ENCODE results near the gene CUL4A.

DNA sequence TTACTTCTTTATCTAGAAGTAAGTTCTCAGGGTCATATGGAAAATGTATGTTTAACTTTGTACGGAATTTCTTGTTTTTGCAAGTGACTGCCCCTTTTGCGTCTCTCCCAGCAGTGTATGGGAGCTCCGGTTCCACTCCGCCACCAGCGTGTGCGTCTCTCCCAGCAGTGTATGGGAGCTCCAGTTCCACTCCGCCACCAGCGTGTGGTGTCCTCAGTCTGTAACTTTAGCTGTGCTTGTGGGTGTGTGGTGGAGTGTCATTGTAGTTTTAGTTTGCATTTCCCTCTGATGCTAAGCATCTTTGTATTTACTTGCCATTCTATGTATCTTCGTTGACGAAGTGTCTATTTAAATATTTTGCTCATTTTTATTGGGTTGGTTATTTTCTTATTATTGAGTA is 2.4 kb downstream of the CUL4A start:
- TF ChIP-seq CTCF (IDR thresholded peaks at IDR 0.05; ENCODE audit: borderline replicate concordance, extremely low read depth, low read length, poor library complexity, severe bottlenecking) = peak; percentile 57
- no peak for TF ChIP-seq EZH2 (IDR thresholded peaks at IDR 0.05; ENCODE audit: borderline replicate concordance, low read depth, low read length, severe bottlenecking)

Measured in DND-41 (cell line).